ENCODE data around the gene IFNE.
"Not testable (repeated sequence)": the region's sequence is repeated elsewhere in the genome, so short reads cannot be mapped to it uniquely, and the experiment has no call there.

IFNE gene

DNA sequence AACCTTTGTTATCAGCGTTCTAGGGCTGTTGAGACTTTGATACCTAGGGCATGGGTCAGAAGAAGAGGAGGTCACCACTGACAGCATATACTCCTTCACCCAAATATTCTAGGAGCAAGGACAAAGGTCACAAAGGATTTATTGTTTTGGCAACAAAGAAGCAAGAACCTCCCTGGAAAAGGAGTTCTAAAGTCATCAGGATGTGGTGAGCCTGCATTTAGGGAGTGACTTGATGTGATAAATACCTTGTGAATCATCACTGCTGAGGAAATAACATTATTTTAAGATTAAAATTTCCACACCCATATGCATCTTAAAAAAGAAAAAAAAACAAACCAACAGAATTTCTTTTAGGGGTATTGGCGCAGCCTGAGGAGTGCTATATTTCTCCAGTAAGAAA, 28.0 kb downstream of the IFNE start:
- POLR2A ChIA-PET: no interaction called here
- DNase-seq (ENCODE audit: extremely low spot score): no peak
- CTCF ChIA-PET: interaction anchor here (1.2 to 2.9 kb wide), 4 partner anchors 29 to 255 kb away, joined by 4 to 11 read pairs (median 5); no protein-coding TSS in a partner anchor
- TF ChIP-seq, protein P1, sequence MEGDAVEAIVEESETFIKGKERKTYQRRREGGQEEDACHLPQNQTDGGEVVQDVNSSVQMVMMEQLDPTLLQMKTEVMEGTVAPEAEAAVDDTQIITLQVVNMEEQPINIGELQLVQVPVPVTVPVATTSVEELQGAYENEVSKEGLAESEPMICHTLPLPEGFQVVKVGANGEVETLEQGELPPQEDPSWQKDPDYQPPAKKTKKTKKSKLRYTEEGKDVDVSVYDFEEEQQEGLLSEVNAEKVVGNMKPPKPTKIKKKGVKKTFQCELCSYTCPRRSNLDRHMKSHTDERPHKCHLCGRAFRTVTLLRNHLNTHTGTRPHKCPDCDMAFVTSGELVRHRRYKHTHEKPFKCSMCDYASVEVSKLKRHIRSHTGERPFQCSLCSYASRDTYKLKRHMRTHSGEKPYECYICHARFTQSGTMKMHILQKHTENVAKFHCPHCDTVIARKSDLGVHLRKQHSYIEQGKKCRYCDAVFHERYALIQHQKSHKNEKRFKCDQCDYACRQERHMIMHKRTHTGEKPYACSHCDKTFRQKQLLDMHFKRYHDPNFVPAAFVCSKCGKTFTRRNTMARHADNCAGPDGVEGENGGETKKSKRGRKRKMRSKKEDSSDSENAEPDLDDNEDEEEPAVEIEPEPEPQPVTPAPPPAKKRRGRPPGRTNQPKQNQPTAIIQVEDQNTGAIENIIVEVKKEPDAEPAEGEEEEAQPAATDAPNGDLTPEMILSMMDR (IDR thresholded peaks at IDR 0.05; ENCODE audit: control extremely low read depth, extremely low read depth, low read depth, missing control alignments): no peak

DNA sequence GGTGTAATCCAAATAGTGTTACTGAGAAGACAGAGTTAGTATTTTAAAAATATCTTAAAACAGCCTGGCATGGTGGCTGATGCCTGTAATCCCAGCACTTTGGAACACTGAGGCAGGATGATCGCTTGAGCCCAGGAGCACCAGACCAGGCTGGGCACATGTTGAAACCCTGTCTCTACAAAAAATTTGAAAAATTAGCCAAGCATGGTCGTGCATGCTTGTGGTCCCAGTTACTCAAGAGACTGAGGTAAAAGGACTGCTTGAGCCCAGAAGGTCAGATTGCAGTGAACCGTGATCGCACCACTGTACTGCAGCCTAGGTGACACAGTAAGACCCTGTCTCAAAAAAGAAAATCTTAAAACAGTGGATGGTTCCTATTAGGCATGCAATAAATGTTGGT, 29.4 kb downstream of the IFNE start:
- ChIA-PET CTCF (interaction anchor here (1.1 to 1.7 kb wide), 3 partner anchors 19 to 127 kb away, joined by 3 to 5 read pairs (median 5); no protein-coding TSS in a partner anchor), POLR2A (no interaction called here)
- no peak for DNase-seq (ENCODE audit: extremely low spot score)
- TF ChIP-seq, protein P1 (IDR thresholded peaks at IDR 0.05; ENCODE audit: control extremely low read depth, extremely low read depth, low read depth, missing control alignments): no peak

DNA sequence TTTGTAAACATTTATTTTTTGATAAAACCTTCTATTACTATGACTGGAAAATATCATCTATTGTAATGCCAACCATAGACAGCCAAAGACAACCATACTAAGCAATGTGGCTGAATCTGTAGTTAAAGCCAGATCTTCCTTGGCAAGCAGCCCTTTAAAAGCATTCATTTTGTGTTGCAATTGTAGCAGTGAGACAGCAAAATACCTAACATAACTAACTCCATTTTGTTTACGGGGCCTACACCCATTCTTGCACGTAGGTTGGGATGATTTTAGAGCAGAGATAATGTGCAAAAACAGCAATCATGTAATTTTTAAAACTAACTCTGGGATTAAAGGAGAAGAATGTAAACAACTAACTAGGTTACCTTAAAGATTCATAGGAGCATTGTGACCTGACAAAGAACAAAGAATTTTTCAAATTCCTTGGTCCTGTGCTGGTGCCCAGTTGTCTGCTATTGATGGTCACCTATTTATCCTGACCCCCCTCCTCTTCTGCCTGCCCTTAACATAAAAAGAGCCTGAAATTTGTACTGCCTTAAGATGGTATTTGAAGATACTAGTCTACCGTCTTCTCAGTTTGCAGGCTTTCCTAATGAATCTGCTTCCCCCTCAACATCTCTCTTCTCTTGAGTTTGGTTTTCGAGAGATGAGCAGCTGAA, 31.2 kb downstream of the IFNE start:
- POLR2A ChIA-PET: no interaction called here
- TF ChIP-seq, protein P1 (IDR thresholded peaks at IDR 0.05; ENCODE audit: control extremely low read depth, extremely low read depth, low read depth, missing control alignments): no peak
- no peak for DNase-seq (ENCODE audit: extremely low spot score)
- CTCF ChIA-PET: no interaction called here

DNA sequence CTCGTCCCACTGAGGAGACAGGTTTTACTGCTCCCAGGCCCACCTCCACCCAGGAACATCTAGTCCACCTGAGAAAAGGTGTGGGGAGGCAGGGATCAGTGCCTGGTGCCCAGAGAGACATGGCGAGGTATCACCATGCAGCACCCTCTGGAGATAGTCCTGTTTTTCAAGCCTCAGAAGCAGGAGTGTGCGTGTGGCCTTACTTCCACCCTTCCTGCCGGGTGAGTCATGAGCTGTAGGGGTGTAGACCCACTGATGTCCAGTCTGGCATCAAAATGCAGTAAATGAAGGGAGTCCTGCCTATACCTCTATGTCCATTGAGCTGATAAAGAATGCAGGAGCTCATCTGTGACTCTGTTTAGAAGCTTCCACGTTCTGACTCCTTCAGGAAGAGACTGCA, 32.8 kb downstream of the IFNE start:
- DNase-seq (ENCODE audit: extremely low spot score); POLR2A ChIA-PET: not testable (repeated sequence)
- CTCF ChIA-PET: interaction anchor here (0.9 kb wide), 1 partner anchor 13 kb away, joined by 3 read pairs; no protein-coding TSS in a partner anchor

DNA sequence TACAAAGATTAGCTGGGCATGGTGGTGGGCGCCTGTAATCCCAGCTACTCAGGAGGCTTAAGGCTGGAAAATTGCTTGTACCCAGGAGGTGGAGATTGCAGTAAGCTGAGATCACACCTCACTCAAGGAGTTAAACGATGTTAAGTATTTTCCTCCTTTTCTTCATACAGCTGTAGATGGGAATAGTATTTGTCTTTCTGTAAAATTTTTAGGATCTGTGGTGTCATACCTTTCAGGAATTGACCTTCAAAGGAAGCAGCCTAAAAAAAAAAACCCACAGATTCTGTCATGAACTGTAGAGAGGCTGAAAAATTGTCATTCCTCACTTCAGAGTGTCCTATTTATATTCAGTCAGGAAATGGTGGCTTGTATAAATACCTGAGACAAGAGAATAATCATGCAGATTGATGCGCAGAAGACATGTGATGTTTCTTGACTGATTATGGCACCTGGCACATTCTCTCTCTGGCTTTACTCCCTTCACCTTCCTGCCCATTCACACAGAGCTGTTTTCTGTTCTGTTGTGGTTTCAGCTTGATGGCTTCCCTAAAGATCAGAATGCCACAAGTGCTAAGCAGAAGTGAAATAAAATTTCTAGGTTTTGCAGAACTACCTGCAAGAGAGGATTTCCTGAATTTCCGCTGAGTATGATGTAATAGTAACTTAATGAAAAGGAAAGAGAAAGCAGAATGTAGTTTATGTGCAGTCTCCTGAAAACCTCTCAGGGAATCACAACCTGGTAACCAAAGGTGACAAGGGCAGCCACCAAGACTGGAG, 38.1 kb downstream of the IFNE start:
- TF ChIP-seq, protein P1 (IDR thresholded peaks at IDR 0.05; ENCODE audit: control extremely low read depth, extremely low read depth, low read depth, missing control alignments): no peak
- POLR2A ChIA-PET: no interaction called here
- peak; percentile 37 for DNase-seq (ENCODE audit: extremely low spot score)
- CTCF ChIA-PET: interaction anchor here (1.5 to 4.3 kb wide), 2 partner anchors 9 to 118 kb away, joined by 3 to 24 read pairs; no protein-coding TSS in a partner anchor

DNA sequence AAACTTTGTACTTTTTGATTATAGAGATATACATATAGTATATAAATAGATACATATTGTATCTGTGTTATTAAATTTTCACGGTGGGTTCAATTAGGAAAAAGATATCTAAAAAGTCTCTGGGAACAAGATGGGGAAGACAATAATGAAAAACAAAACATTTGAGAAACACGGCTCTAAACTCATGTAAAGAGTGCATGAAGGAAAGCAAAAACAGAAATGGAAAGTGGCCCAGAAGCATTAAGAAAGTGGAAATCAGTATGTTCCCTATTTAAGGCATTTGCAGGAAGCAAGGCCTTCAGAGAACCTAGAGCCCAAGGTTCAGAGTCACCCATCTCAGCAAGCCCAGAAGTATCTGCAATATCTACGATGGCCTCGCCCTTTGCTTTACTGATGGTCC, 42.0 kb downstream of the IFNE start, which contains the start of gene IFNA1:
TSS of gene IFNA1 (plus strand) at position 301 of the 400 bp plus-strand sequence. CDS start at position 370, 69 bp downstream.
- ChIA-PET POLR2A (no interaction called here), CTCF (interaction anchor here (1.2 kb wide), 1 partner anchor 9 kb away, joined by 3 read pairs; no protein-coding TSS in a partner anchor)
- no peak for DNase-seq (ENCODE audit: extremely low spot score)
- TF ChIP-seq, protein P1 (IDR thresholded peaks at IDR 0.05; ENCODE audit: control extremely low read depth, extremely low read depth, low read depth, missing control alignments): no peak

DNA sequence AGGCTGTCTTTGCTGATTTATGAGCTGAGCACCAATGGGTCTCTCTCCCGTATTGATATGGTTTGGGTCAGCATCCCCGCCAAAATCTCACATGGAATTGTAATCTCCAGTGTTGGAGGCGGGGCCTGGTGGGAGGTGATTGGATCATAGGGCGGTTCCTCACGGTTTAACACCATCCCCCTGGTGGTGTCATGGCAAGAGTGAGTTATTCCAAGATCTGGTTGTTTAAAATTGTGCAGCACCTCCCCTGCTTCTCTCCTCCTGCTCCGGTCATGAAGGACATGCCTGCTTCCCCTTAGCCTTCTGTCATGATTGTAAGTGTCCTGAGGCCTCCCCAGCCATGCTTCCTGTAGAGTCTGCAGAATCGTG, 47.1 kb downstream of the IFNE start:
- CTCF ChIA-PET: interaction anchor here (0.7 to 3.5 kb wide), 33 partner anchors 8 to 356 kb away, joined by 3 to 24 read pairs (median 4); no protein-coding TSS in a partner anchor
- DNase-seq (ENCODE audit: extremely low spot score); POLR2A ChIA-PET: not testable (repeated sequence)
